HepG2 (cell line): ENCODE data around the gene IL1A. TPM values are rescaled to one million over a fixed set of nuclear protein-coding genes. Genes with fewer than 3 reads are reported as not detected.

Experiments
- AGO2 ChIP-seq: fragments of 200-400 bp; formaldehyde crosslinking; optimal IDR thresholded peaks from 2 replicates; pipeline ENCODE3; 2017; ENCODE audit warnings: mild to moderate bottlenecking, low read depth, low read length, moderate library complexity
- FOXJ3 ChIP-seq: sonication (generic); formaldehyde crosslinking; IDR thresholded peaks from 2 replicates; pipeline ENCODE4 v1.4.0; 2020; ENCODE audit warnings: missing genetic modification reagents, mild to moderate bottlenecking, borderline replicate concordance
- HDAC1 ChIP-seq: sonication (generic); formaldehyde crosslinking; IDR thresholded peaks from 2 replicates; pipeline ENCODE4 v1.5.1; 2020; ENCODE audit warnings: mild to moderate bottlenecking, missing genetic modification reagents
- KDM3A ChIP-seq: IDR thresholded peaks from 2 replicates; pipeline ENCODE4 v1.6.1; 2018; ENCODE audit warnings: low read depth, missing compliant biosample characterization
- NR2F2 ChIP-seq: IDR thresholded peaks from 2 replicates; pipeline ENCODE4 v1.6.1; 2012; ENCODE audit warnings: low read depth, inconsistent platforms, borderline replicate concordance
- RBFOX2 ChIP-seq: fragments of 200-400 bp; formaldehyde crosslinking; IDR thresholded peaks from 2 replicates; pipeline ENCODE4 v1.6.1; 2017; ENCODE audit warnings: low read depth, mild to moderate bottlenecking, low read length
- SALL1 ChIP-seq: sonication (generic); formaldehyde crosslinking; IDR thresholded peaks from 2 replicates; pipeline ENCODE4 v1.8.0; 2022; ENCODE audit warnings: mild to moderate bottlenecking, missing genetic modification reagents
- SMARCC2 ChIP-seq: fragments of 450-650 bp; IDR thresholded peaks from 2 replicates; pipeline ENCODE4 v1.6.1; 2017; ENCODE audit warnings: antibody characterized with exemption, mild to moderate bottlenecking
- SPEN ChIP-seq: sonication (generic); formaldehyde crosslinking; IDR thresholded peaks from 2 replicates; pipeline ENCODE4 v1.5.1; 2020; ENCODE audit warnings: low read depth, mild to moderate bottlenecking, missing genetic modification reagents
- SSRP1 ChIP-seq: IDR thresholded peaks from 2 replicates; pipeline ENCODE4 v1.6.1; 2016; ENCODE audit warnings: control low read depth
- TCF7 ChIP-seq: sonication (generic); IDR thresholded peaks from 2 replicates; pipeline ENCODE4 v1.6.1; 2016; ENCODE audit warnings: antibody characterized with exemption, low read depth
- ZBTB8A ChIP-seq: sonication (generic); formaldehyde crosslinking; IDR thresholded peaks from 2 replicates; pipeline ENCODE4 v1.4.0; 2020; ENCODE audit warnings: mild to moderate bottlenecking, low read depth, missing genetic modification reagents, borderline replicate concordance
- ZFP37 ChIP-seq: sonication (generic); formaldehyde crosslinking; IDR thresholded peaks from 2 replicates; pipeline ENCODE4 v1.4.0; 2020; ENCODE audit warnings: missing genetic modification reagents, borderline replicate concordance
- ZNF225 ChIP-seq: sonication (generic); formaldehyde crosslinking; IDR thresholded peaks from 2 replicates; pipeline ENCODE4 v1.4.0; 2020; ENCODE audit warnings: mild to moderate bottlenecking, missing genetic modification reagents
- ZNF24 ChIP-seq: fragments of 450-650 bp; IDR thresholded peaks from 2 replicates; pipeline ENCODE4 v1.6.1; 2017; ENCODE audit warnings: antibody characterized with exemption, mild to moderate bottlenecking
- ZNF264 ChIP-seq: sonication (generic); formaldehyde crosslinking; IDR thresholded peaks from 2 replicates; pipeline ENCODE4 v1.4.0; 2020; ENCODE audit warnings: missing genetic modification reagents
- ZNF33B ChIP-seq: sonication (generic); formaldehyde crosslinking; IDR thresholded peaks from 2 replicates; pipeline ENCODE4 v1.5.1; 2020; ENCODE audit warnings: mild to moderate bottlenecking, missing genetic modification reagents
- ZNF562 ChIP-seq: sonication (generic); formaldehyde crosslinking; IDR thresholded peaks from 2 replicates; pipeline ENCODE4 v1.8.0; 2022; ENCODE audit warnings: missing genetic modification reagents, borderline replicate concordance
- ZNF773 ChIP-seq: sonication (generic); formaldehyde crosslinking; IDR thresholded peaks from 2 replicates; pipeline ENCODE4 v1.4.0; 2020; ENCODE audit warnings: missing genetic modification reagents, borderline replicate concordance
- polyA plus RNA-seq, 8 experiments: library from polyadenylated mRNA; depleted of rRNA in 3 of 8; stranded (reverse) in 7 of 8; unstranded in 1 of 8; fragments of >200 nt; fragmentation: Illumina TruSeq in 4 of 8; extraction: Trizol in 4 of 8; gene quantifications; 2 replicates each; pipeline versions ENCODE4 v1.2.1 to v1.2.3, GENCODE V29; 2011 to 2016; ENCODE audit warnings: low read depth in 4 of 8, missing spikeins in 1 of 8, mixed read lengths in 1 of 8; ENCODE audit not compliant: insufficient read depth in 1 of 8
- total RNA-seq, 5 experiments: library from RNA; depleted of rRNA; stranded (reverse); fragments of >200 nt; fragmentation: Illumina TruSeq; extraction: Trizol; gene quantifications; 2 replicates each; pipeline ENCODE4 v1.2.3, GENCODE V29; 2016; ENCODE audit warnings: low read depth in 1 of 5
- TF ChIP-seq, protein P1 (sequence below): sonication (generic); formaldehyde crosslinking; conservative IDR thresholded peaks from 2 replicates; pipeline ENCODE4 v1.8.1; 2023; ENCODE audit warnings: missing genetic modification reagents
- TF ChIP-seq, protein P2 (sequence below): sonication (generic); formaldehyde crosslinking; IDR thresholded peaks from 2 replicates; pipeline ENCODE4 v1.8.1; 2023; ENCODE audit warnings: missing genetic modification reagents, mild to moderate bottlenecking, borderline replicate concordance
- TF ChIP-seq, protein P3 (sequence below): sonication (generic); formaldehyde crosslinking; IDR thresholded peaks from 2 replicates; pipeline ENCODE4 v1.4.0; 2020; ENCODE audit warnings: missing genetic modification reagents, borderline replicate concordance
- TF ChIP-seq, protein P4 (sequence below): sonication (generic); formaldehyde crosslinking; IDR thresholded peaks from 2 replicates; pipeline ENCODE4 v1.8.0; 2022; ENCODE audit warnings: missing genetic modification reagents, low read depth, mild to moderate bottlenecking, borderline replicate concordance
- TF ChIP-seq, protein P5 (sequence below): sonication (generic); formaldehyde crosslinking; IDR thresholded peaks from 2 replicates; pipeline ENCODE4 v1.5.0; 2020; ENCODE audit warnings: mild to moderate bottlenecking, missing genetic modification reagents

IL1A gene
- total and polyA plus RNA-seq, 2 of the 13 experiments (the other 11 are each of a cell fraction or from before 2014, with no cell fraction given) = not detected

DNA sequence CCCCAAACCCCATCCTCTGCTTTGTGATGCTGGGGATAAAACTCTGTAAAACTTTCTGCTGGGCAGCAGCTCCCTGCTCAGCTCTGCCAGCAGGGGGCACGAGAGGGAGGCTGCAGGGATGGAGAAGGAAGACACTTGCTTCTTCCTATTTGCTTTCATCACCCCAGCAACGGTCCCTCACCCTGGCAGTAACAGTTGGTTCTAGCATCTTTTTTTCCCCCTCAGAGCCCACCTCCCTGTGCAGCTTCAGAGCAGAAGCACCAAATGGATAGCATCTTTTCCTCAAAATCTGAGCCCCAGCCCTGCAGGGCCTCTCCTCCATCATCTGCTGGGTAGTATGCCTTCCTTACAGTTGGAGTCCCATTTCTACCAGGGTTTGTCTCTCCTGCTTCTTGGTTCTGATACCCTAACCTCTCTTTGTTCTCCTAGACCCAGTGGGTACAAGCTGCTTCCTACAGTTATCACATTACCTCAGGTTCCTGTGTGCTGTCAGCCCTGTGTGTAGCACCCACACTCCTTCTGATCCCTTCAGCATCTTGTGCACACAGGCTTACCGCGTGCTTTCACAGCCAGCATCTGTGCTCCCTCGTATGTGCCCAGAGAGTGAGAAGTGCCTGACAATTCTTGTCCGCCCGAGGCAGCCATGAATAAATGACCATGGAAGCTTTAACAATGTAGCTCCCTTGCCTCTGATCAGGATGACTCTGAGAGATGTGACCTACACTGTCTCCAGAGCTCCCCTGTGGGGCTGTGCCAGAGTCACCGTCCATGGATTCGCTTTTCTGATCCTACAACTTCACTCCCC, 34.3 kb downstream of the IL1A start (continued):
- TF ChIP-seq RBFOX2 (no peak), ZNF264 (CRISPR knock-in tag) (no peak), AGO2 (no peak), SSRP1 (peak; percentile 74; the same call in 1 of the 2 replicates), SPEN (CRISPR knock-in tag) (no peak), HDAC1 (CRISPR knock-in tag) (peak; percentile 59; the same call in 1 of the 2 replicates), ZNF562 (no peak), ZNF33B (no peak), ZNF24 (no peak), ZBTB8A (CRISPR knock-in tag) (no peak), ZNF773 (CRISPR knock-in tag) (no peak), NR2F2 (no peak), ZNF225 (CRISPR knock-in tag) (no peak), TCF7 (no peak), ZFP37 (CRISPR knock-in tag) (no peak), FOXJ3 (CRISPR knock-in tag) (no peak), KDM3A (CRISPR knock-in tag) (0 out of 2 replicates have a peak, but pooled peaks have one; percentile 54), SALL1 (CRISPR knock-in tag) (peak; percentile 72), SMARCC2 (no peak)
- TF ChIP-seq, protein P1, sequence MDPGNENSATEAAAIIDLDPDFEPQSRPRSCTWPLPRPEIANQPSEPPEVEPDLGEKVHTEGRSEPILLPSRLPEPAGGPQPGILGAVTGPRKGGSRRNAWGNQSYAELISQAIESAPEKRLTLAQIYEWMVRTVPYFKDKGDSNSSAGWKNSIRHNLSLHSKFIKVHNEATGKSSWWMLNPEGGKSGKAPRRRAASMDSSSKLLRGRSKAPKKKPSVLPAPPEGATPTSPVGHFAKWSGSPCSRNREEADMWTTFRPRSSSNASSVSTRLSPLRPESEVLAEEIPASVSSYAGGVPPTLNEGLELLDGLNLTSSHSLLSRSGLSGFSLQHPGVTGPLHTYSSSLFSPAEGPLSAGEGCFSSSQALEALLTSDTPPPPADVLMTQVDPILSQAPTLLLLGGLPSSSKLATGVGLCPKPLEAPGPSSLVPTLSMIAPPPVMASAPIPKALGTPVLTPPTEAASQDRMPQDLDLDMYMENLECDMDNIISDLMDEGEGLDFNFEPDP = no peak
- TF ChIP-seq, protein P2, sequence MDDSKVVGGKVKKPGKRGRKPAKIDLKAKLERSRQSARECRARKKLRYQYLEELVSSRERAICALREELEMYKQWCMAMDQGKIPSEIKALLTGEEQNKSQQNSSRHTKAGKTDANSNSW (CRISPR knock-in tag) = no peak
- TF ChIP-seq, protein P3, sequence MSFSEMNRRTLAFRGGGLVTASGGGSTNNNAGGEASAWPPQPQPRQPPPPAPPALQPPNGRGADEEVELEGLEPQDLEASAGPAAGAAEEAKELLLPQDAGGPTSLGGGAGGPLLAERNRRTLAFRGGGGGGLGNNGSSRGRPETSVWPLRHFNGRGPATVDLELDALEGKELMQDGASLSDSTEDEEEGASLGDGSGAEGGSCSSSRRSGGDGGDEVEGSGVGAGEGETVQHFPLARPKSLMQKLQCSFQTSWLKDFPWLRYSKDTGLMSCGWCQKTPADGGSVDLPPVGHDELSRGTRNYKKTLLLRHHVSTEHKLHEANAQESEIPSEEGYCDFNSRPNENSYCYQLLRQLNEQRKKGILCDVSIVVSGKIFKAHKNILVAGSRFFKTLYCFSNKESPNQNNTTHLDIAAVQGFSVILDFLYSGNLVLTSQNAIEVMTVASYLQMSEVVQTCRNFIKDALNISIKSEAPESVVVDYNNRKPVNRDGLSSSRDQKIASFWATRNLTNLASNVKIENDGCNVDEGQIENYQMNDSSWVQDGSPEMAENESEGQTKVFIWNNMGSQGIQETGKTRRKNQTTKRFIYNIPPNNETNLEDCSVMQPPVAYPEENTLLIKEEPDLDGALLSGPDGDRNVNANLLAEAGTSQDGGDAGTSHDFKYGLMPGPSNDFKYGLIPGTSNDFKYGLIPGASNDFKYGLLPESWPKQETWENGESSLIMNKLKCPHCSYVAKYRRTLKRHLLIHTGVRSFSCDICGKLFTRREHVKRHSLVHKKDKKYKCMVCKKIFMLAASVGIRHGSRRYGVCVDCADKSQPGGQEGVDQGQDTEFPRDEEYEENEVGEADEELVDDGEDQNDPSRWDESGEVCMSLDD (CRISPR knock-in tag) = no peak
- TF ChIP-seq, protein P4, sequence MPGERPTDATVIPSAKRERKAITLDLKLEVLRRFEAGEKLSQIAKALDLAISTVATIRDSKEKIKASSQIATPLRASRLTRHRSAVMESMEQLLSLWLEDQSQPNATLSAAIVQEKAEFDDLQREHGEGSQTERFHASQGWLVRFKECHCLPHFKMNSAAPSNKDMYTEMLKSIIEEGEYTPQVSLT (CRISPR knock-in tag) = no peak
- TF ChIP-seq, protein P5, sequence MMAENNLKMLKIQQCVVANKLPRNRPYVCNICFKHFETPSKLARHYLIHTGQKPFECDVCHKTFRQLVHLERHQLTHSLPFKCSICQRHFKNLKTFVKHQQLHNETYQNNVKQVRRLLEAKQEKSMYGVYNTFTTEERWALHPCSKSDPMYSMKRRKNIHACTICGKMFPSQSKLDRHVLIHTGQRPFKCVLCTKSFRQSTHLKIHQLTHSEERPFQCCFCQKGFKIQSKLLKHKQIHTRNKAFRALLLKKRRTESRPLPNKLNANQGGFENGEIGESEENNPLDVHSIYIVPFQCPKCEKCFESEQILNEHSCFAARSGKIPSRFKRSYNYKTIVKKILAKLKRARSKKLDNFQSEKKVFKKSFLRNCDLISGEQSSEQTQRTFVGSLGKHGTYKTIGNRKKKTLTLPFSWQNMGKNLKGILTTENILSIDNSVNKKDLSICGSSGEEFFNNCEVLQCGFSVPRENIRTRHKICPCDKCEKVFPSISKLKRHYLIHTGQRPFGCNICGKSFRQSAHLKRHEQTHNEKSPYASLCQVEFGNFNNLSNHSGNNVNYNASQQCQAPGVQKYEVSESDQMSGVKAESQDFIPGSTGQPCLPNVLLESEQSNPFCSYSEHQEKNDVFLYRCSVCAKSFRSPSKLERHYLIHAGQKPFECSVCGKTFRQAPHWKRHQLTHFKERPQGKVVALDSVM (CRISPR knock-in tag) = no peak
